SKM-1 treated with dmso at 0.1 percent for 144 hours (cell line): ENCODE measurements around the gene MTX1.
"Not testable (repeated sequence)": the region's sequence is repeated elsewhere in the genome, so short reads cannot be mapped to it uniquely, and the experiment has no call there.

Experiments used
- DNase-seq: peaks from one replicate; lab custom pipeline; 2025; ENCODE audit not compliant: unreplicated experiment; lab: John Stamatoyannopoulos, UW

MTX1 gene

DNA sequence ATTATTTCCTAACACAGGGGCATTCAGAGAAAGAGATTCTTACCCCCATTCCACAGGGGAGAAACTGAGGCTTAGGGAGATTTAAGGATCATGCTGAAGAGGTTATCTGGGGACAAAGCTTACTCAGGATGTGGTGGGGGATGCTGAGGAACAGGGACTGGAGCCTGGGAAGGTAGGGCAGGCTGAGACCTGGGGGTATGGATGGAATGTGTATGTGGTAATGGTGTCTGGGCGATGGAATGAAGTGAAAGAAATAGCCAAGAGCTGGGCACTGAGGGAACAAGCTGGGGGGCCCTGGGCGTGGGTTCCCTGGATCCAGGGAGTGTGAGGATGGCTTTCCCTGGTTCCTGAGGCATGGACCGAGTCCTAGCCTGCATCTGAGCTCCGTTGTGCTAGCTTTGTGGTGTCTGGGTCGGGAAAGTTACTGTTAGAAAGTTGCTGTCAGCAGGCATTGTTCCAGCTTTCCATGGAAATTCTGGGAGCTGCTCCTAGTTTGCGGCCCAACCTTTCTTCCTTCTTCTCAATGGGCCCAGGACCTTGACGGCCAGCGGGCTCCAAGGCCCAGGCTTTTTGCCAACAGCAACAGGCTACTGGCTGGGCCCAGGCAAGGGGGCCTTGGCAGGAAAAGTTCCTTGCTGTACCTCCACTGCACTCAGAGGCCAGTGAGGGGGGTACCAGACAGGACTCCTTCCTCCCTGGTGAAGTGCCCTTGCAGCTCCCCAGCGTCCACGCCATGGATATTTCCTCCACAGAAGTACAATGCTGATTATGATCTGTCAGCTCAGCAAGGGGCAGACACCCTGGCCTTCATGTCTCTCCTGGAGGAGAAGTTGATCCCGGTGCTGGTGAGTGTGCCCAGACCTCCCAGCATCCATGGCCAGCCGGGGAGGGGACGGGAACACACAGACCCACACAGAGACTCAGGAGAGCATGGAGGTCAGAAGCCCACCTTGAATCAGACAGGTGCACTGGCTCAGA, 23.8 kb downstream of the MTX1 start:
- DNase-seq = not testable (repeated sequence)

- DNase-seq = not testable (repeated sequence)
Measured at GRCh38 chr1:155233502-155233901, 25.0 kb downstream of the MTX1 start.

DNA sequence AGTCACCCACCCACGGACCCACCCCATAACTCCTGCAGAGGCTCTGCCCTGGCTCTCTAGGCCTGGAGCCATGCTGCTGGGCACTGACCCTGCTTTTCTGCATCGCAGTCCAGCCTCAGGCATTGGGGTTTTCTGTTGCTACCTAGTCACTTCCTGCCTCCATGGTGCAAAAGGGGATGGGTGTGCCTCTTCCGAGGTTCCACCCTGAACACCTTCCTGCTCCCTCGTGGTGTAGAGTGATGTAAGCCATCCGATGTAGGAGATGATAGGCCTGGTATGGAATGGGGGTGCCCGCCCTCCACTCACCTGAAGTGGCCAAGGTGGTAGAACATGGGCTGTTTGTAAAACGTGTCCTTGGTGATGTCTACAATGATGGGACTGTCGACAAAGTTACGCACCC, 26.9 kb downstream of the MTX1 start:
- not testable (repeated sequence) for DNase-seq

- DNase-seq = no peak
Measured at GRCh38 chr1:155236451-155236850, 28.0 kb downstream of the MTX1 start.

DNA sequence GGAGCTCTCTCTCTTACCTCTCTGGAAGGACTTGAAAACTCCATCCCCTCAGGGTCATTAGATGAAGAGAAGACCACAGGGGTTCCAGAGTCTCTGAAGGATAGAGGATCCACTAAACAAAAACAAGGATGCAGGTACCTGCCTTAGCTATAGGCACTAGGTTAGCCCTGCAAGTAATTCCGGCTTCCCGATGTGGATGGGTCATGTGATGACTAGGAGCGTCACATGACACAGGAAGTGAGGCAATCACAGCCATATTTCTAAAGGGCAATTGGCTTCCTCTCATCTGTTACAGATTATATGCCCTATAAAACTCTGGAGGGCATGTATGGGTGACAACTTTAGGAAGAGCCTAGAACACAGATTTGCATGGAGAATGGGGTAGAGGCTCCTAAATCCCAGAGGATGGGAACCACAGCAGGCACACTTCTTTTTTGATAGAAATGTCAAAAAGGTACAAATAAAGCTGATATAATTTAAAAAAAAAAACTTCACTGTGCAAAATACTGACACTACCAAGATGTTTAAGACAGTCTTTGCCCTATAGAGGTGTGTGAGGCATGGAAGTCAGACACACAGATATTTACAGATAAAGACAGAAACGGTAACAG, 32.7 kb downstream of the MTX1 start:
- peak; percentile 92 for DNase-seq

DNA sequence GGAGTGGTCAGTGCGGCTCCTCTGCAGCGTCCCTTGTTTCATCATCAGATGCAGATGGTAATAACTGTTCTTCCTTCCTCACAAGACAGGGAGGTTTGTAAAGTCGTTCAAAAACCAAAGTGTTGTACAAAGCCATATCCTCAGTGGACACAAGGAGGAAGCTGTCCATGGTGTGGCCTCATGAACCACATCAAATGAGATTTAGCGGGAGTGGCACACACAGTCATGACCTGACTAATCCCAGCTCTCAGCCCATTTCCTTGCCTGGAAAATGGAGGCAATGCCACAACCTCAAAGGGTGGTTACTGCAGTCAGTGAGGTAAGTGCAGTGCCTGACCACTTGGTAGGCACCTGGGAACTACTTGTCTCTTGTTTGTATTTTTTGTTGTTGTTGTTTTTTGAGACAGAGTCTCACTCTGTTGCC, 33.4 kb downstream of the MTX1 start:
- DNase-seq = peak; percentile 94

DNA sequence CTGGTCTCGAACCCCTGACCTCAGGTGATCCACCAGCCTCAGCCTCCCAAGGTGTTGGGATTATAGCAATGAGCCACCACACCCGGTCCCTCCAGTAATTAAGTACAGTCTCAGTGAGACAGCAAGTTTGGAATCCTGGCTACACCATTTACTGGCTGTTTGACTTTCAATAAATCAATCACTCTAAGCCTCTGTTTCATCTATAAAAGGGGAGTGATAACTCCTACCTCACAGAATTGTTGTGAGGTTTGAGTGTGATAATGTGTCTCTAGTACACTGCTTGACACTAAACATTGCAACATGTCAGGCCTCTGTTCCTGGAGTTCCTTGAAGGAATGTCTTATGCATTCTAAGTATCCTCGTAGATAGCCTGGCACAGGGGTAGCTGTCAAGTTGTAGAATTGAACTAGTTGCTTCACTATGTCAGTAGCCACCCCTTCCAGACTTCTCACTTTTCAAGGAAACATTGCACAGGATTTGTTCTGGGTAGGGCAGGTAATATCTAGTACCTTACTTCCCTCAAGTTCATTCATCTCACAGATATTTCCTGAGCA, 34.4 kb downstream of the MTX1 start:
- no peak for DNase-seq

GRCh38 chr1:155244368-155245162, 36.1 kb downstream of the MTX1 start:
- peak; percentile 99 for DNase-seq

GRCh38 chr1:155245163-155245524, 36.6 kb downstream of the MTX1 start:
- DNase-seq = no peak

- not testable (repeated sequence) for DNase-seq
Measured at GRCh38 chr1:155246796-155247195, 38.3 kb downstream of the MTX1 start.

DNA sequence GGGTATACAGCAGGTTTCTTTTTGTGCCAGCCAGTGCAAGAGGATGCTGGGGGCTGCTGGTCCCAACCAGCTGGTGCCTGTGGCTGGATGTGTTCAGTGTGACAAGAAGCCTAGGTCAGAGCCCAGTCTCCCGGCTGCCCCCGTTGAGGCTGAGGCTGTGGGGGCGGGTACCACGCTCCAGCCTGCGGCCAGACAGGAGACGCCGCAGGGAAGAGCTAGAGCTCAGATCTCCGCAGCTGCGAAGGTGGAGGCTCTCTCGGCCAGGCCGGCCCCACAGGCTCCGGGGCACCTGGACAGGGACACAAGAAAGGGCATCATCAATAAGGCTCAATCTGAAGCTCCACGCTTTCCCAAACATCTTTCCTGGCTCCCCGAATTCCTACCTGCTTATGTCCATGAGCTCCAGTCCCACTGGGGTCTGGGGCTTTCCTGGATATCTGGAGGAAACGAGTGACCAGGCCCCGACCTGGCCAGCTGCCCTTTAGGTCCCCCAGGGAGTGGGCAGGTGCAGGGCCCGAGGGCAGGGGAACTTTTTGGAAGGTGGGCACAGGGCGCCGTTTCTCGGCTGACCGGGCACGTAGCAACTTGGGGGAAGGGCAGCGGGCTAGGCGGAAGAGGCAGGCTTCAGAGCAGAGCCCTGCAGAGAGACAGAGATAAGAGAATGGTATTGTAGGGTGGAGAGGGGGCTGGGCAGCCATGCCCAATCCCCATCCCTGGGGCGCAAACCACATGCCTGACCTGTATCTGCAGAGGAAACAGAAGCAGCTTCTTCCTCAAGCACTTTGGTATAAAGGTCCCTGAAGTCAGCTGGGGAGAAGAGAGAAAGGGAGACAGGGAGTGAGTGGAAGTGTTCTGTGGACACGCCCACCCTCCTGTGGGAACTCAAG, 39.4 kb downstream of the MTX1 start:
- no peak for DNase-seq

DNA sequence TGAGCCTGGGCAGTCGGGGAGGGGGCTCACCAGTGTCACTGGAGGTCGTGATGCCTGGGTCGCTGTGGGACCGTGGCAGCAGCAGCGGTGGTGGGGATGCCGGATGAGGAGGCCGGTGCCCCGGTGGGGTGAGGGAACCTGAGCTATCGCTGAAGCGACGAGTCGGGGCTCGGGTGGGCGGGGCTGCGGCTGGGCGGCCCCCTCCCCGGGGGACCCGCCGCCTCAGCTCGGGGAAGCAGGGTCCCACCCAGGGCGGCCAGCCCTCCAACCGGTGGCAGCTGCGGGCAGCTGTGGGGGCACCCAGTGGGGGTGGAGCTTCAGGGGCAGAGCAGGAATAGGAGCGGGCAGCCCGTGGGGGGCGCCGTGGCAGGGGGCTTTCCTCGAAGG, 41.7 kb downstream of the MTX1 start:
- no peak for DNase-seq

DNA sequence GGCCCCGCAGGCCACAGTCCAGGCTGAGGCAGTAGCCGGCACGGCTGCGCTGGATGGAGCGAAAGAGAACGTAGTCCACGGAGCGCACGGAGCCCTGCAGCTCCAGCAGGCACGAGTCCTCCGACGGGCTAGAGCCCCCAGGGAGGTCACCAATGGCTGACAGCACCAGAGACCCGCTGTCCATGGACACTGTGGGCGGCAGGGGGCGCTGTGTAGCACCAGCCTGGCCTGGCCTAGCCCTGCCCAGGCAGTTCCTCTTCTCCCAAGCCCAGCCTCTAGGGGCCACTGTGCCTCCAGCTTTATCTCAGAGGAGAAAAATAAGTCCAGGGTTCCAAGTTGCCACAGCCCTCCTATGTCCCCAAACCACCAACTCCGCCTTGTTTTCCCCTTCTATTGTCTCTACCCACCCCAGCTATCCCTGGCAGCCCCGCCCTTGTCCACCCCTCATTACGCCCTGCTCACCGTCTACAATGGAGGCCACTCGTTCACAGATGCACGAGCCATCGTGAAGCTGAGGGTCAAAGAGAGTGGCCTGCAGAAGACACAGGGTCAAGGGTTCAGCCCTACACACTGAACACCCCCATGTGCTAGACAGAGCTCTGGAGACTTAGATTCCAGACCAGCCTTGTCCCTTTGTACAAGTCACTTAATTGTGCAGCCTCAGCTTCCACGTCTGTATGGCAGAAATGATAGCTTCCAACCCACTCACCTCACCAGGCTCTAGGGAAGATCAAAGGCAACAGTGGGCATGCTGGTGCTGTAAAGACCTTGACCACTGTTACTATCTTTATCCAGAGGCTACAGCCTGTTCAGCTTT, 42.3 kb downstream of the MTX1 start:
- peak; percentile 98 for DNase-seq

DNA sequence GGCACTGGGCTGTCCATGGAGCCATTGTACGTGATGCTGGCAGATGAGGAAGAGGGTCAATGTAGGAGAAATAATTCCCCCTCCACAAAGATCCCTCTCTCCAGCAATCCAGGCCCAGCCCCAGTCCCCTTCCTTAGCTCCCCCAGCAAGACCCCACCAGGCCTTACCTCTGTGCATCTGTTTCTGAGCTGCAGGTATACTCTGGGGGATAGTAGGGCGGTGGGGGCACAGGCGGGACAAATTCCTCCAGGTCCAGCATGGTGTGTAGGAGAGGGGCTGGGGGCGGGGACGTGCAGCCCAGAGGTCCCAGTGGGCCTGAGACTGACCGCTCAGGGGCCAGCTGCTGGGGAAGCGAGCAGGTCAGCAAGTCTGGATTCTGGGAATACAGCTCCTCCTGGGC, 43.1 kb downstream of the MTX1 start:
- no peak for DNase-seq

- DNase-seq = peak; percentile 11
Measured at GRCh38 chr1:155253208-155253607, 44.7 kb downstream of the MTX1 start.

DNA sequence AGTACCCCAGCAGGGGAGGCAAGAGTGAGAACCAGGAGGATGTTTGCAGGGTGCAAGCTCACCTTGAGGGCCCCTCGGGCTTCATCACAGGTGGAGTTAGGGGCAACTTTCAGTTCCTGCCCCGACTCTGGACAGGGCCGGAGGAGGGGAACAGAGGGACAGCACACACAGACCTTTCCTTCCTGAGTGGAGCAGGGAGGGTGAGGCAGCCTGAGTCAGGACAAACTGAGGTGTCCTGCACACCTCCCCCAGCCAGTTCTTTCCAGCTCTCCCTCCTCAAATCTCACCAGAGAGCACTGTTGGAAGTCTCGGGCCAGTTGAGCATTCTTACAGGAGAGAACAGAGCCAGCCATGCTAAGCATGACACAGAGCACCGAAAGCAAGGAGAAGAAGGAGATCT, 45.3 kb downstream of the MTX1 start:
- no peak for DNase-seq

DNA sequence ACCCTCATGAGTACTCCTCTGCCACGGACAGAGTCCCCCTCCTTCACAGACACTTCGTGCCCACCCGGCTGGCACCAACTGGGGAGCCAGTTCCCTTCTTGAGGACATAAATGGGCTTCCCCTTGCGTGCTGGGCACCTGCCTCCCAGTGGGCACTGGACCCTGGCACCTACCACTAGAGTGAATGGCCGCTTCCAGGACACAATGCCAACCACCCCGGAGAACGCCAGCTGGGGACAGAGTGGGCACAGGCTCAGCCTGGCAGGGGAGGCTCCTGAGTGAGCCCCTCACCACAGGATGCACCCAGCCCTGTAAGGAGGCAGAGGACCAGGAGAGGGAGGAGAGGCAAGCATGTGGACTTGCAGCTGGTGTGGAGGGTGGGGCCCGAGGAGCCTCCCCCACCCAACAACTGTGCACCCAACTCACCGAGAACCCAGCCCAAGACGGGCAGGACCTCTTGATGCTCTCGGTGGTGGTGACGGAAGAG, 45.8 kb downstream of the MTX1 start:
- DNase-seq = no peak

- DNase-seq = no peak
Measured at GRCh38 chr1:155254714-155255242, 46.3 kb downstream of the MTX1 start.
